GM19099 (cell line): ENCODE results near the gene ANKRD27.
A peak's percentile ranks its signal among the peaks of the same experiment; 100 is the strongest.

Experiments used
- POLR2A ChIP-seq: IDR thresholded peaks from 3 replicates; pipeline ENCODE4 v1.6.1; 2011; ENCODE audit warnings: low read depth; ENCODE audit not compliant: insufficient read length; ENCODE audit errors: extremely low read depth

The ANKRD27 gene

DNA sequence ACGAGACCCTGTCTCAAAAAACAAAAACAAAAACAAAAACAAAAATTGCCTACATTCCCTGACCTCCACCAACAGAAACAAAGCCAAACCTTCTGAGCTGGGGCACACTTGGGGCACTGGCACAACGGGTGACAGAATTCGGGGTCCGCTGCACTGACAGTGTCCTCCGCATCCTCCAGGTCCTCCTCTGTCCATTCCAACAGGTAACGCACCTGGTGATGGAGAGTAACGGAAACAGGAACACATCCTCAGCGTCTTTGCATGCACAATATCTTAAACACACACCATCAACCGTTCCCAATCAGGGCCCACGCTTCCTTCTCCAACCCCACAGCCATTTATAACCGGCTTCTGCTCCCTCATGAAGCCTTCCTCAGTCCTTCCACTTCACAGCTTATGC, 59.4 kb downstream of the ANKRD27 start:
- no peak for TF ChIP-seq POLR2A

- TF ChIP-seq POLR2A, result no peak
Observed at GRCh38 chr19:32614916-32615315, 60.1 kb downstream of the ANKRD27 start.

GRCh38 chr19:32613008-32613407, 62.0 kb downstream of the ANKRD27 start:
- no peak for TF ChIP-seq POLR2A

DNA sequence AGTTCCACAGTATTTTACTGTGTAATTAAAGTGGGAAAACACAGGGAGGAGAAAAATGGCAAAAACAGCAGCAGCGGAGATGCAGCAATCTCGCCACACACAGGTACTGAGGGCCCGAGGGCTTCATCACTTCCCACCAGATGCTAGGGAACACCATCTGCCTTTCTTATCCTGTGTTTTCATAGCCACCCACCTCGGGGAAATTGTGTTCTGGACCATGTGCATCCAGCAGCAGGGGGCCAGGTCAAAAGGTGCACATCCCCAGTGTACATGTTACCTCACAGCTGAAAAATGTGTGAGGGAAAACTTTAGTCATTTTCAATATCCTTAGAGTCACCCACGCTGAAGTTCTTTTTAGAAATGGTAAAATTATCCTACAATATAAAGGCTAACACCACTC, 63.8 kb downstream of the ANKRD27 start:
- no peak for TF ChIP-seq POLR2A

- TF ChIP-seq POLR2A, result no peak
Observed at GRCh38 chr19:32607479-32607878, 67.5 kb downstream of the ANKRD27 start.

DNA sequence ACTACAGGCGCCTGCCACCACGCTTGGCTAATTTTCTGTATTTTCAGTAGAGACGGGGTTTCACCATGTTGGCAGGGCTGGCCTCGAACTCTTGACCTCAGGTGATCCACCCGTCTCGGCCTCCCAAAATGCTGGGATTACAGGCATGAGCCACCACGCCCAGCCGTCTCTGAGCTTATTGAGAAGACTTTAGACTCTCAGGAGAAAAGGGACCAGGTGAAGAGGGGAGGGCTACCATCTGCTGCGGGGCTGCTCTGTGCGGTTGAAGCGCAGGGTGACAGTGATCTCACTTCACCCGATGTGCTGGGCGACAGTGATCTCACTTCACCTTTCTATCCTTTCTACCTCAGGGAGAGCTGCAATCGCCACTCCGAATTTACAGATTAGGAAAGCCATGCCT, 68.7 kb downstream of the ANKRD27 start:
- TF ChIP-seq POLR2A, result no peak

DNA sequence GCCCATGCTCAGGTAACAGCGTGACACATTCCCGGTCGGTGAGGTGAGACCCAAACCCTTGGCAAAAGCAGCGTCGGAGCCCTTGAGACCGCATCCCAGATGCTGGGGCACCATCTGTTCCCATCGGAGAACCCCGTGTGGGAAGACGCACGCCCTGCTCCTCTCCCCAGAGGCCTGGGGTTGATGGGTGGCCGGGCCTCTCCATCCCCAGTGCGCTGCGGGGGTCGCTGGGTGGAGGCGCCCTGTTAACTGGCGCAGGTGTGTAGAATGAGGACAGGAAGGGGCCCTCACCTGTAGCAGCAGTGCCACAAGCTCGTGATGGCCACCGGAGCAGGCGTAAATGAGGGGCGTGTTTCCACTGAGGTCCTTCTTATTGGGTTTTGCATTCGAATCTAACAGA, 69.4 kb downstream of the ANKRD27 start:
- TF ChIP-seq POLR2A, result no peak

- no peak for TF ChIP-seq POLR2A
Observed at GRCh38 chr19:32603961-32604360, 71.0 kb downstream of the ANKRD27 start.

DNA sequence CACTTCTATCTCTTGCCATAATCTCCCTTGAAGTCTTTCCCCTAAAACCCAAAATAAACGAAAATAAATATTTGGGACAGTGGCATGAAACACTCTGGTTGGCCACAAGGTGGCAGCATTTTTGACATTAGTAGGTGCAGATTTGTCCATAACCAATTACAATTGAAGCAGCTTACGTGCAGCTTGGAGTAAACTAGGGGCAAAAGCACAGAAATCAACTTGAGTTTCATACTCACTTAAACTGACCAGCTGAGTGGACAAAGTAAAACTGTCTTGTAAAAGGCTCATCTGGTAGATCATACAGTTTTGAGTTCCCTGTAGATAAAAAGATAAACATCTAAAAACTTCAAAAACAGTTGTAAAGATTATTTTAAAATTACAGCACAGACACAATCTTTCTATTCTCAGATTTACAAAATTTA, 75.2 kb downstream of the ANKRD27 start:
- no peak for TF ChIP-seq POLR2A

DNA sequence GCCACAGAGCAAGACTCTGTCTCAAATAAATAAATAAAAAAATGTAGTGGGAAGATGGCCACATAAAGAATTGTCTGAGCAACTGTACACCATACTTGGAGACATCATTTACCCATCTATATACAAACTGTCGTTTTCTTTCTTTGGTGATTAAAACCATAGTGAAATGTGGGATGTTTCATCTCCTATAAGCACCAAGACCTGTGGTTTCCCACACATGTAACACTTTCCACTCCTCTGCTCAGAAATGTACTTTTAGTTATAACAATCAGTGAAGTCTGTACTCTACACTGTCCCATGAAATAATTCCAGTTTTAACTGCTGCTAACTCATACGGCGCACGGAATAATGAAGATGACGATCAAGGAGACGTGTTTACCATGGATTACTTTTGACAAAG, 75.7 kb downstream of the ANKRD27 start:
- no peak for TF ChIP-seq POLR2A

DNA sequence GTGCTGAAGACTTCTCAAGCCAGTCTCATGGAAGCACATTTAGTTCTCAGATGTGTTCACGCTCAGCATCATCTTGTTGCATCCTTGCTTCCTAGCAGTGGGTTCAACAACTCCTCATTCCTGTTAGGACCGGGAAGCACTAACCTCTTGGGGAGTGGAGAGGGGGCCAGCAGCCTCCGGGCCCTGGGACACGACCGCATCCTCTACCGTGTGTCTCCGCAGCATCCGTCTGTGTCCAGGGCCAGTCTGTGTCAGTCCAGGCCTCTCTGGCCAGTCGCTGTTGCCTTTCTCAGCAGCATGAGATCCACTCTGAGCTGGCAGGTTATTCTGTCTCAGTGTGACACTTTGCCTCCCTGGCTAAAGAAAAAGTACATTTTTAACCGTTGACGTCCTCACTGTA, 77.0 kb downstream of the ANKRD27 start:
- TF ChIP-seq POLR2A, result no peak

GRCh38 chr19:32595491-32595890, 79.5 kb downstream of the ANKRD27 start:
- TF ChIP-seq POLR2A, result no peak

DNA sequence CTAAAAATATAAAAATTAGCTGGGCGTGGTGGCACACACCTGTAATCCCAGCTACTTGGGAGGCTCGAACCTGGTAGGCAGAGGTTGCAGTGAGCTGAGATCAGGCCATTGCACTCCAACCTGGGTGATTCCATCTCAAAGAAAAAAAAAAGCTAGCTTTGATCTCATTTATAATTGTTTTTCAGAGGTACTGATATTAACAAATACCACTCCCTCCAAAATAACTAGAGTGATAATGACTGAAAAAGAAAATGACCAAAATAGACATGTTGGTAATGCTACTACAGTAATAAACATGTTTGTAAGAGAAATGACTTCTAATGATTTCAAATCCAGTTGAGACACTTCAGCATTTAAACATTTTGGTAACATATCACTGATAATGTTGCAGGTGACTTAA, 81.0 kb downstream of the ANKRD27 start:
- no peak for TF ChIP-seq POLR2A

GRCh38 chr19:32581705-32582179, 93.2 kb downstream of the ANKRD27 start:
- no peak for TF ChIP-seq POLR2A

GRCh38 chr19:32580901-32581704, 93.9 kb downstream of the ANKRD27 start, which contains the start of gene PDCD5:
Gene PDCD5, plus strand, starts transcription at chr19:32581190. Its CDS starts 72 bp downstream, at chr19:32581262.
- peak; percentile 89 for TF ChIP-seq POLR2A

- TF ChIP-seq POLR2A, result no peak
Observed at GRCh38 chr19:32580353-32580900, 94.6 kb downstream of the ANKRD27 start.

GRCh38 chr19:32576790-32577189, 98.2 kb downstream of the ANKRD27 start:
- TF ChIP-seq POLR2A, result no peak

- TF ChIP-seq POLR2A, result no peak
Observed at GRCh38 chr19:32573492-32573794, 101.5 kb downstream of the ANKRD27 start.
